Ishikawa (cell line): ENCODE measurements around the gene KRTAP5-10.

ENCODE experiments used
- CEBPB ChIP-seq: IDR thresholded peaks from 2 replicates; pipeline ENCODE4 v1.6.1; 2012
- EGR1 ChIP-seq: IDR thresholded peaks from 2 replicates; pipeline ENCODE4 v1.6.1; 2012
- EP300 ChIP-seq: IDR thresholded peaks from 2 replicates; pipeline ENCODE4 v1.6.1; 2012; ENCODE audit warnings: borderline replicate concordance
- MAX ChIP-seq: IDR thresholded peaks from 2 replicates; pipeline ENCODE4 v1.6.1; 2012
- NFIC ChIP-seq: IDR thresholded peaks from 2 replicates; pipeline ENCODE4 v1.6.1; 2012
- RAD21 ChIP-seq: IDR thresholded peaks from 2 replicates; pipeline ENCODE4 v1.6.1; 2012; ENCODE audit warnings: low read depth
- TAF1 ChIP-seq: IDR thresholded peaks from 2 replicates; pipeline ENCODE4 v1.6.1; 2012; ENCODE audit warnings: low read depth, mild to moderate bottlenecking
- YY1 ChIP-seq: IDR thresholded peaks from 2 replicates; pipeline ENCODE4 v1.6.1; 2012; ENCODE audit warnings: low read depth
- ZBTB7A ChIP-seq: IDR thresholded peaks from 2 replicates; pipeline ENCODE4 v1.6.1; 2012; ENCODE audit warnings: low read depth

GRCh38 chr11:71539017-71539416 lies 26.3 kb upstream of the KRTAP5-10 start:
- TF ChIP-seq YY1 (no peak), ZBTB7A (no peak), EP300 (no peak), MAX (no peak), CEBPB (no peak), RAD21 (no peak), TAF1 (no peak), NFIC (no peak), EGR1 (no peak)
